ENCODE measurements around the gene YWHAH.

The YWHAH gene

DNA sequence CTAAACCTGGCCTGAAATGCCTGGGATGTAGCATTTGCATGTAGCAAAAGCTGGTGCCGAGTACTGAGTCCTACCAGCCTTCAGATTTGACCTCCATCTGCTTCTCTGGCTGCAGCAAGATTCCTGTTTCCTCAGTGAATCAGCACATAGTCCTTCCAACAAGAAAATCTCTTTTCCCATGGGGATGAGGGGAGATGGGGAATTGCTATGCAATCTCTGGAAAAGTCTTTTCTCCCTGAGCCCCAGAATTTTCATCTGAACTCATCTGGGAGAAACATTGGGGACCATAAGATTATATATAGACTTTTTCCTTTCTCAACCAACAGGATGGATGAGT lies 32.0 kb upstream of the YWHAH start:
- TF ChIP-seq, protein P1, sequence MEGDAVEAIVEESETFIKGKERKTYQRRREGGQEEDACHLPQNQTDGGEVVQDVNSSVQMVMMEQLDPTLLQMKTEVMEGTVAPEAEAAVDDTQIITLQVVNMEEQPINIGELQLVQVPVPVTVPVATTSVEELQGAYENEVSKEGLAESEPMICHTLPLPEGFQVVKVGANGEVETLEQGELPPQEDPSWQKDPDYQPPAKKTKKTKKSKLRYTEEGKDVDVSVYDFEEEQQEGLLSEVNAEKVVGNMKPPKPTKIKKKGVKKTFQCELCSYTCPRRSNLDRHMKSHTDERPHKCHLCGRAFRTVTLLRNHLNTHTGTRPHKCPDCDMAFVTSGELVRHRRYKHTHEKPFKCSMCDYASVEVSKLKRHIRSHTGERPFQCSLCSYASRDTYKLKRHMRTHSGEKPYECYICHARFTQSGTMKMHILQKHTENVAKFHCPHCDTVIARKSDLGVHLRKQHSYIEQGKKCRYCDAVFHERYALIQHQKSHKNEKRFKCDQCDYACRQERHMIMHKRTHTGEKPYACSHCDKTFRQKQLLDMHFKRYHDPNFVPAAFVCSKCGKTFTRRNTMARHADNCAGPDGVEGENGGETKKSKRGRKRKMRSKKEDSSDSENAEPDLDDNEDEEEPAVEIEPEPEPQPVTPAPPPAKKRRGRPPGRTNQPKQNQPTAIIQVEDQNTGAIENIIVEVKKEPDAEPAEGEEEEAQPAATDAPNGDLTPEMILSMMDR (conservative IDR thresholded peaks at IDR 0.05), result no peak
- no peak for TF ChIP-seq ZFX (IDR thresholded peaks at IDR 0.05)
- H3K27ac ChIP-seq, result no peak overlapping the region

GRCh38 chr22:31915586-31915985 lies 28.7 kb upstream of the YWHAH start:
- no peak overlapping the region for H3K27ac ChIP-seq
- no peak for TF ChIP-seq ZFX (IDR thresholded peaks at IDR 0.05)
- TF ChIP-seq, protein P1 (conservative IDR thresholded peaks at IDR 0.05), result no peak

GRCh38 chr22:31917227-31917921 lies 27.0 kb upstream of the YWHAH start:
- no peak for TF ChIP-seq ZFX (IDR thresholded peaks at IDR 0.05)
- TF ChIP-seq, protein P1 (conservative IDR thresholded peaks at IDR 0.05), result no peak
- H3K27ac ChIP-seq, result no peak overlapping the region

DNA sequence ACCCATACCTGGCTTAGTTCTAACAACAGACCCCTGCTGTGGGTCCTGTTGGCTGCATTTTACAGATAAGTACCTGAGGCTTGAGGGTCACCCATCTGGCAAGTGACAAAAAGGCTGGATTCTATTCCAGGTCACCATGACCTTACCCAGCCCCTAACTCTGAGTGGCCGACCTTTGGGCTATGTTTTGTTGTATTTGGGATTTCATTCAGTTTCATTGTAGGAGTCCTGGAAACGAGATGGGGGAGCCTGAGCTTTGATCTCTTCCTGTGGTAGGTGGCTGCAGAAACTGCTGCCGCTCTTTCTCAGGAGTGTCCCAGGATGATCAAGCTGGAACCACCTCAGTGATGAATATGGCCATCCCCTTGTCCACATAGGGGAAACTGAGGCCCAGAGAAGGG lies 24.6 kb upstream of the YWHAH start:
- no peak for TF ChIP-seq ZFX (IDR thresholded peaks at IDR 0.05)
- TF ChIP-seq, protein P1 (conservative IDR thresholded peaks at IDR 0.05), result no peak
- H3K27ac ChIP-seq, result no peak overlapping the region

DNA sequence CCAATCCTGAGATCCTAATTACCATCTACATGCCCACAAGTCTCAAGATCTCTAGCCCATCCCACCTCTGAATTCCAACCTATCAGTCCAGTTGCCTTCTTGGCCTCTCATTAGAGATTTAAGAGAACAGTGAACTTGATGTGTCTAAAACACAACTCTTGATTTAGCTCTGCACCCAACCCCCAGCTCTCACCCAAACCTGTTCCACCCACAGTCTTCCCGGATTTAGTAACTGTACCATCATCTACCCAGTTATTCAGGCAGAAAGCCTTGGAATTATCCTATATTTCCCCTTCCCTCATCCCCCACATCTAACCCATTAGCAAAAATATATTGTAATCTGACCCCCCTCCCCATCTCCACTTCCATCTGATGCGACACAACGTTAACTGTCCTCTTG lies 24.0 kb upstream of the YWHAH start:
- H3K27ac ChIP-seq, result no peak overlapping the region
- TF ChIP-seq, protein P1 (conservative IDR thresholded peaks at IDR 0.05), result no peak
- TF ChIP-seq ZFX (IDR thresholded peaks at IDR 0.05), result no peak

- TF ChIP-seq, protein P1 (conservative IDR thresholded peaks at IDR 0.05), result no peak
- no peak for TF ChIP-seq ZFX (IDR thresholded peaks at IDR 0.05)
- H3K27ac ChIP-seq, result no peak overlapping the region
Measured at GRCh38 chr22:31921106-31921505, 23.2 kb upstream of the YWHAH start.

- no peak for TF ChIP-seq ZFX (IDR thresholded peaks at IDR 0.05)
- TF ChIP-seq, protein P1 (conservative IDR thresholded peaks at IDR 0.05), result no peak
- no peak overlapping the region for H3K27ac ChIP-seq
Measured at GRCh38 chr22:31922534-31922933, 21.8 kb upstream of the YWHAH start.

Data from C4-2B (cell line).